Caco-2 (cell line): ENCODE measurements around the gene PLXDC2. TPM values are rescaled to one million over a fixed set of nuclear protein-coding genes. Genes with fewer than 3 reads are reported as not detected.

Experiments used
- BruUV-seq: library from RNA; stranded (reverse); fragments of 400-500 nt; replicated peaks from 2 replicates; lab custom pipeline; 2021; lab: Mats Ljungman, UMichigan
- CTCF ChIA-PET: fragments of 300-600 bp; sonication (Branson Sonifier 250); formaldehyde crosslinking; loops from one replicate; lab custom pipeline; 2022; ENCODE audit warnings: antibody characterized with exemption; lab: Charles Lee
- POLR2A ChIA-PET: fragments of 300-600 bp; sonication (Branson Sonifier 250); formaldehyde crosslinking; loops from one replicate; lab custom pipeline; 2022; ENCODE audit warnings: antibody characterized with exemption; lab: Charles Lee
- DNase-seq, 2 experiments: peaks; one replicate each; pipeline versions ENCODE4 v3.0.0 to v3.0.0-alpha.2; 2020 to 2022
- H3K27me3 ChIP-seq: replicated peaks from 2 replicates; pipeline ENCODE4 v1.6.0; 2011; ENCODE audit warnings: low read length; ENCODE audit not compliant: control insufficient read depth, insufficient read depth
- H3K36me3 ChIP-seq: 2 replicates; pipeline ENCODE4 v1.5.1; 2011; ENCODE audit warnings: low read length; ENCODE audit not compliant: control insufficient read depth, insufficient read depth
- H3K4me1 ChIP-seq: fragments of 250-450 bp; sonication (Bioruptor Pico); 2 replicates; pipeline ENCODE4 v1.5.1; 2020; ENCODE audit warnings: mild to moderate bottlenecking
- H3K4me3 ChIP-seq: 2 replicates; pipeline ENCODE4 v1.5.1; 2011; ENCODE audit warnings: low read depth, mild to moderate bottlenecking, control low read depth, low read length
- H3K9me3 ChIP-seq: fragments of 250-450 bp; sonication (Bioruptor Pico); 2 replicates; pipeline ENCODE4 v1.5.1; 2020; ENCODE audit warnings: mild to moderate bottlenecking, moderate library complexity
- H3K27ac Mint-ChIP-seq: one replicate; pipeline ENCODE4 v1.8.0; 2022; ENCODE audit warnings: mixed read lengths; ENCODE audit not compliant: unreplicated experiment
- H3K27me3 Mint-ChIP-seq: one replicate; pipeline ENCODE4 v1.8.0; 2022; ENCODE audit warnings: mixed read lengths; ENCODE audit not compliant: insufficient read depth, unreplicated experiment
- H3K36me3 Mint-ChIP-seq: one replicate; pipeline ENCODE4 v1.8.0; 2022; ENCODE audit warnings: mild to moderate bottlenecking, mixed read lengths; ENCODE audit not compliant: insufficient read depth, unreplicated experiment
- H3K4me1 Mint-ChIP-seq: one replicate; pipeline ENCODE4 v1.8.0; 2022; ENCODE audit warnings: low read depth, mixed read lengths; ENCODE audit not compliant: unreplicated experiment
- H3K4me3 Mint-ChIP-seq: one replicate; pipeline ENCODE4 v1.8.0; 2022; ENCODE audit warnings: mild to moderate bottlenecking, moderate library complexity, mixed read lengths; ENCODE audit not compliant: unreplicated experiment
- H3K9me3 Mint-ChIP-seq: one replicate; pipeline ENCODE4 v1.8.0; 2022; ENCODE audit warnings: mixed read lengths; ENCODE audit not compliant: unreplicated experiment
- CTCF ChIP-seq, 2 experiments: fragments of 200-600 bp in 1 of 2; IDR thresholded peaks; 1 replicate in 1 of 2; 2 replicates in 1 of 2; pipeline versions ENCODE4 v1.5.1 to v1.8.0; 2011 to 2022; ENCODE audit warnings: antibody characterized with exemption in 1 of 2, control low read depth in 1 of 2, inconsistent platforms in 1 of 2, low read depth in 1 of 2, low read length in 1 of 2, mild to moderate bottlenecking in 1 of 2, moderate library complexity in 1 of 2; ENCODE audit not compliant: insufficient read depth in 1 of 2, severe bottlenecking in 1 of 2, unreplicated experiment in 1 of 2
- intact Hi-C: fragments of 100-400 bp; cut with micrococcal nuclease; formaldehyde crosslinking; loops from one replicate; pipeline ENCODE4 v1.10.0; 2022; ENCODE audit not compliant: unreplicated experiment
- total RNA-seq: library from RNA; stranded (reverse); gene quantifications from 2 replicates; pipeline ENCODE4 v1.2.3, GENCODE V29; 2022

Gene PLXDC2
- total RNA-seq, 1 experiment from 2014 or later = 0.54 TPM

DNA sequence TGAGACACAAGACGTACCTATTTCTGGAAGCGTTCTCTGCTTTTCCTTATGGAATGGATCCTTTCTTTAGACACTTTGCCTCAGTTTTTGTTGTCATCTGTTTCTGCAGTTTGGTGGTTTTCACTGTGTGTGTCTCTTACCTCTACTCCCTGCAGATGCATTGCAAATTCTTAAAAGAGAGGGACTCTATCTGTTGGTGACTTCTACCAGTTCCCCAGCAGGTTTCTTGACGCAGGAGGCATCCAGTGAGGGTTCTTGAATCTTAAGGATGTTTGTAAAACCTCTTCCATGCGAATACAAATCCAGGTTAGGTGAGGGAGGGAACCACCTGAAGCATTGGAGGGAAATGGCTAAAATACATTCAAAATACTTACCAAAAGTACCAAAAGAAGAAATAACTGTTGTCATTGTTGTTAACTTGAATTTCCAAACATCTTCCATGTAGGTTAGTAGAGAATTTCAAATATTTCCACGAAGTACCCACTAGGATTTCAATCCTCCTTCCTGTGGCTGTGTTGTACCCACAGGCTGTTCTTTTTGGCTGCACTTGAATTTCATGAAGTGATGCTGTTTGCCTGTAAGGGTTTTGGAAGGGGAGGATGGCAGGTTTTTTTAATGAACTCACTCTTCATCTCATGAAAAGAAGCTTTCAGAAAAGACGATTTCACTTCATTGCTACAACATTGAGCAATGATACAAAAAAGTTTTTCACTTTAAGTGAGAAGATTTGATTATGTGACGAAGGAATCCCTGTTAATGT, 32.2 kb downstream of the PLXDC2 start:
- H3K4me3 Mint-ChIP-seq = no peak overlapping the region
- POLR2A ChIA-PET = no interaction called here
- no peaks in the 10 kb centered on the region for H3K36me3 ChIP-seq
- peaks cover 3% of the 10 kb centered on the region for H3K27me3 Mint-ChIP-seq
- no peak overlapping the region for H3K4me3 ChIP-seq
- no peak overlapping the region for H3K27ac Mint-ChIP-seq
- no peaks in the 10 kb centered on the region for H3K9me3 ChIP-seq
- no peak for TF ChIP-seq CTCF (IDR thresholded peaks at IDR 0.05; ENCODE audit: insufficient read depth in 1 of 2, low read depth in 1 of 2, low read length in 1 of 2, severe bottlenecking in 1 of 2, unreplicated experiment in 1 of 2)
- H3K9me3 Mint-ChIP-seq = no peaks in the 10 kb centered on the region
- no peaks in the 10 kb centered on the region for H3K36me3 Mint-ChIP-seq
- no TSS peak for BruUV-seq
- CTCF ChIA-PET = no interaction called here
- intact Hi-C loops = no loop called here
- no peaks in the 10 kb centered on the region for H3K4me1 ChIP-seq
- H3K4me1 Mint-ChIP-seq = no peaks in the 10 kb centered on the region
- DNase-seq = no peak
- H3K27me3 ChIP-seq = no peaks in the 10 kb centered on the region

DNA sequence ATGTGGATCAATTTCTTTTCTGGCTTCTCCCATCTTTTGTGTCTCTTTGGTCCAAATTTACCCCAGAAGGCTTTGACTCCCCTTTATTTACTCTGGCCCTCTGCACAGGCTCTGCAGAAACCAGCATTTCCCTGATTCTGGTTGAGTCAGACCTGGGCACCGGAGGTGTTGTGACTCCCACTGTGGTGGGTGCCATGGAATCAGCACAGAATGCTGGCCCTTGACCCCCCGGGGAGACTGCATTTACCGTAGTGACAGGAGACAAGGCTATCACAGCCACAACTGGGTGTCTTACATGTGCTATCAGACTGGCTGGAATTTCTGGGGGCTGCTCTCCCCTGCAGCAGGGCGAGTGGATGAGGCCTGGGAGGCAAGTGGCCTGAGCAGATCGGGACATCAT, 37.6 kb downstream of the PLXDC2 start:
- Mint-ChIP-seq H3K27ac (no peak overlapping the region), H3K36me3 (no peaks in the 10 kb centered on the region), H3K27me3 (no peaks in the 10 kb centered on the region), H3K4me3 (no peak overlapping the region), H3K9me3 (no peaks in the 10 kb centered on the region), H3K4me1 (no peaks in the 10 kb centered on the region)
- intact Hi-C loops = no loop called here
- TF ChIP-seq CTCF (IDR thresholded peaks at IDR 0.05; ENCODE audit: insufficient read depth in 1 of 2, low read depth in 1 of 2, low read length in 1 of 2, severe bottlenecking in 1 of 2, unreplicated experiment in 1 of 2) = no peak
- Histone ChIP-seq H3K27me3 (no peaks in the 10 kb centered on the region), H3K9me3 (no peaks in the 10 kb centered on the region), H3K4me1 (no peaks in the 10 kb centered on the region), H3K4me3 (no peak overlapping the region), H3K36me3 (no peaks in the 10 kb centered on the region)
- ChIA-PET CTCF (no interaction called here), POLR2A (no interaction called here)
- BruUV-seq = no TSS peak
- DNase-seq = no peak

GRCh38 chr10:19857876-19858275, 41.6 kb downstream of the PLXDC2 start:
- H3K36me3 Mint-ChIP-seq = no peaks in the 10 kb centered on the region

More at GRCh38 chr10:19857876-19858275, 41.6 kb downstream of the PLXDC2 start:
- no peak for DNase-seq
- Histone ChIP-seq H3K4me3 (no peak overlapping the region), H3K4me1 (no peaks in the 10 kb centered on the region), H3K27me3 (no peaks in the 10 kb centered on the region), H3K36me3 (no peaks in the 10 kb centered on the region), H3K9me3 (no peaks in the 10 kb centered on the region)
- Mint-ChIP-seq H3K27ac (no peak overlapping the region), H3K4me3 (no peak overlapping the region), H3K4me1 (no peaks in the 10 kb centered on the region), H3K9me3 (no peaks in the 10 kb centered on the region), H3K27me3 (peaks cover 5% of the 10 kb centered on the region)
- ChIA-PET POLR2A (no interaction called here), CTCF (no interaction called here)
- intact Hi-C loops = no loop called here
- TF ChIP-seq CTCF (IDR thresholded peaks at IDR 0.05; ENCODE audit: insufficient read depth in 1 of 2, low read depth in 1 of 2, low read length in 1 of 2, severe bottlenecking in 1 of 2, unreplicated experiment in 1 of 2) = no peak
- BruUV-seq = no TSS peak
